Tibial nerve (tissue), 4 donors: ENCODE results near the gene IGFBPL1.

Source experiments
- EP300 ChIP-seq, 2 donors: sonication (generic); formaldehyde crosslinking; IDR thresholded peaks; one replicate each; pipeline ENCODE4 v1.6.1; 2017; ENCODE audit warnings: antibody characterized with exemption in 2 of 2, mild to moderate bottlenecking in 1 of 2
- TF ChIP-seq, protein P1 (sequence below), 5 experiments: fragments of 200-600 bp in 3 of 5; fragments of 450-650 bp in 2 of 5; sonication (generic) in 3 of 5; IDR thresholded peaks; one replicate each; pipeline ENCODE4 v1.5.1; 2016 to 2019; ENCODE audit warnings: antibody characterized with exemption in 5 of 5, mild to moderate bottlenecking in 3 of 5, moderate library complexity in 2 of 5

GRCh38 chr9:38389313-38389712 lies 34.9 kb downstream of the IGFBPL1 start:
- no peak for TF ChIP-seq EP300 (IDR thresholded peaks at IDR 0.05)
- TF ChIP-seq, protein P1, sequence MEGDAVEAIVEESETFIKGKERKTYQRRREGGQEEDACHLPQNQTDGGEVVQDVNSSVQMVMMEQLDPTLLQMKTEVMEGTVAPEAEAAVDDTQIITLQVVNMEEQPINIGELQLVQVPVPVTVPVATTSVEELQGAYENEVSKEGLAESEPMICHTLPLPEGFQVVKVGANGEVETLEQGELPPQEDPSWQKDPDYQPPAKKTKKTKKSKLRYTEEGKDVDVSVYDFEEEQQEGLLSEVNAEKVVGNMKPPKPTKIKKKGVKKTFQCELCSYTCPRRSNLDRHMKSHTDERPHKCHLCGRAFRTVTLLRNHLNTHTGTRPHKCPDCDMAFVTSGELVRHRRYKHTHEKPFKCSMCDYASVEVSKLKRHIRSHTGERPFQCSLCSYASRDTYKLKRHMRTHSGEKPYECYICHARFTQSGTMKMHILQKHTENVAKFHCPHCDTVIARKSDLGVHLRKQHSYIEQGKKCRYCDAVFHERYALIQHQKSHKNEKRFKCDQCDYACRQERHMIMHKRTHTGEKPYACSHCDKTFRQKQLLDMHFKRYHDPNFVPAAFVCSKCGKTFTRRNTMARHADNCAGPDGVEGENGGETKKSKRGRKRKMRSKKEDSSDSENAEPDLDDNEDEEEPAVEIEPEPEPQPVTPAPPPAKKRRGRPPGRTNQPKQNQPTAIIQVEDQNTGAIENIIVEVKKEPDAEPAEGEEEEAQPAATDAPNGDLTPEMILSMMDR (IDR thresholded peaks at IDR 0.05): no peak
